Skeletal muscle satellite cell (primary cell): ENCODE data around the gene CNOT10.
A peak's percentile ranks its signal among the peaks of the same experiment; 100 is the strongest.
"Not testable (repeated sequence)": the region's sequence is repeated elsewhere in the genome, so short reads cannot be mapped to it uniquely, and the experiment has no call there.

ENCODE experiments used
- H3K27me3 ChIP-seq: 2 replicates; pipeline ENCODE4 v1.7.0; 2013; ENCODE audit warnings: low read length; ENCODE audit not compliant: control insufficient read depth, insufficient read depth
- H3K36me3 ChIP-seq: 2 replicates; pipeline ENCODE4 v1.7.0; 2013; ENCODE audit warnings: mild to moderate bottlenecking, control low read depth, low read length; ENCODE audit not compliant: insufficient read depth
- H3K4me1 ChIP-seq: 2 replicates; pipeline ENCODE4 v1.7.0; 2013; ENCODE audit warnings: low read length; ENCODE audit not compliant: control insufficient read depth, insufficient read depth
- H3K4me2 ChIP-seq: 2 replicates; pipeline ENCODE4 v1.7.0; 2013; ENCODE audit warnings: mild to moderate bottlenecking, low read length
- H3K4me3 ChIP-seq: 2 replicates; pipeline ENCODE4 v1.7.0; 2013; ENCODE audit warnings: low read length
- H3K9ac ChIP-seq: 2 replicates; pipeline ENCODE4 v1.7.0; 2013; ENCODE audit warnings: mild to moderate bottlenecking, low read depth, low read length, moderate library complexity
- H3K9me3 ChIP-seq: replicated peaks from 2 replicates; pipeline ENCODE4 v1.7.0; 2013; ENCODE audit warnings: mild to moderate bottlenecking, control low read depth, low read length

The CNOT10 gene

GRCh38 chr3:32664630-32665075, 20.3 kb upstream of the CNOT10 start:
- not testable (repeated sequence) for H3K4me1 ChIP-seq, H3K9me3 ChIP-seq, H3K4me3 ChIP-seq, H3K9ac ChIP-seq, H3K4me2 ChIP-seq, H3K36me3 ChIP-seq
- peaks cover 14% of the 10 kb centered on the region for H3K27me3 ChIP-seq

GRCh38 chr3:32667072-32667582, 17.9 kb upstream of the CNOT10 start:
- no peak overlapping the region for H3K9ac ChIP-seq
- no peaks in the 10 kb centered on the region for H3K9me3 ChIP-seq
- H3K36me3 ChIP-seq: no peaks in the 10 kb centered on the region
- no peak overlapping the region for H3K4me2 ChIP-seq
- no peak overlapping the region for H3K4me3 ChIP-seq
- no peaks in the 10 kb centered on the region for H3K4me1 ChIP-seq
- H3K27me3 ChIP-seq: peaks cover 33% of the 10 kb centered on the region

GRCh38 chr3:32669226-32669625, 15.8 kb upstream of the CNOT10 start:
- H3K4me3 ChIP-seq, H3K36me3 ChIP-seq, H3K4me1 ChIP-seq, H3K9me3 ChIP-seq, H3K4me2 ChIP-seq, H3K9ac ChIP-seq: not testable (repeated sequence)
- peaks cover 33% of the 10 kb centered on the region for H3K27me3 ChIP-seq

GRCh38 chr3:32673730-32674129, 11.3 kb upstream of the CNOT10 start:
- H3K4me3 ChIP-seq, H3K4me1 ChIP-seq, H3K9ac ChIP-seq, H3K4me2 ChIP-seq, H3K9me3 ChIP-seq, H3K36me3 ChIP-seq: not testable (repeated sequence)
- H3K27me3 ChIP-seq: peaks cover 36% of the 10 kb centered on the region

GRCh38 chr3:32675164-32675563, 9.8 kb upstream of the CNOT10 start:
- Histone ChIP-seq H3K4me1 (no peaks in the 10 kb centered on the region), H3K27me3 (peaks cover 29% of the 10 kb centered on the region), H3K9me3 (no peaks in the 10 kb centered on the region), H3K9ac (no peak overlapping the region), H3K4me2 (no peak overlapping the region), H3K4me3 (no peak overlapping the region), H3K36me3 (no peaks in the 10 kb centered on the region)

GRCh38 chr3:32675650-32676049, 9.3 kb upstream of the CNOT10 start:
- H3K4me3 ChIP-seq: no peak overlapping the region
- H3K36me3 ChIP-seq: no peaks in the 10 kb centered on the region
- H3K4me2 ChIP-seq: no peak overlapping the region
- no peaks in the 10 kb centered on the region for H3K4me1 ChIP-seq
- peaks cover 25% of the 10 kb centered on the region for H3K27me3 ChIP-seq
- H3K9ac ChIP-seq: no peak overlapping the region
- H3K9me3 ChIP-seq: no peaks in the 10 kb centered on the region

GRCh38 chr3:32681811-32682210, 3.2 kb upstream of the CNOT10 start:
- Histone ChIP-seq H3K27me3 (peaks cover 3% of the 10 kb centered on the region), H3K36me3 (no peaks in the 10 kb centered on the region), H3K9me3 (no peaks in the 10 kb centered on the region), H3K4me2 (no peak overlapping the region), H3K4me1 (peaks cover 4% of the 10 kb centered on the region), H3K9ac (no peak overlapping the region), H3K4me3 (no peak overlapping the region)

DNA sequence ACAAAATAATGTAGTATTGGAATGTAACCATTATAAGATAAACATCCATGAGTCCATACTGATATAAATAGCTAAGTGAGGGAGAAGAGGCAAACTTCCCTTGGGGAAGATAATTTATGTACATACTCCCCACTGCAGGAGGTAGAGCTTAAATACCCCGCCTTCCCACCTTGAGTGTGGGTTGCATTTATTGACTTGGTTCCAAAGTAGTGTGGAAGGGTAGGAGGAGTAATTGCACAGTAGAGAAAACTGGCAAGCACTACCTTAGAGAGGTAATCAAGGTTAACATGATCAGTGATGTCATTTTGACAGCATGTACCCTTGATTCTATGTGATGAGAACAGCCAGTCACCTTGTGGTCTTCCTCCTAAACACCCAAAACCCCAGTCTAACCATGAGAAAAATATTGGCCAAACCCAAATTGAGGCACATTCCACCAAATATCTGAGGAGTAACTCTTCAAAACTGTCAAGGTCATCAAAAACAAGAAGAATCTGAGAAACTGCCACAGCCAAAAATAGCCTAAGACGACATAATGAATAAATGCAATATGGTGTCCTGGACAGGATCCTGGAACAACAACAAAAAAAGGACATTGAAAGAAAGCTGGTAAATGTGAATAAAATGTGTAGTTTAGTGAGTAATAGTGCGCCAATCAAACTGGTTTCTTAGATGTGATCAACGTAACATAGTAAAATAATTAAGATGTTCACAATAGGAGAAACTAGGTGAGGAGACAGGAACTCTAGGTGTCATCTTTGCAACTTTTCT, 774 bp upstream of the CNOT10 start:
- Histone ChIP-seq H3K9me3 (no peaks in the 10 kb centered on the region), H3K4me1 (peaks cover 8% of the 10 kb centered on the region), H3K9ac (peak overlapping the region; percentile 82), H3K27me3 (peaks cover 3% of the 10 kb centered on the region), H3K4me3 (peak overlapping the region; percentile 90), H3K4me2 (peak overlapping the region; percentile 79), H3K36me3 (peaks cover 5% of the 10 kb centered on the region)

- Histone ChIP-seq H3K4me3 (peak overlapping the region; percentile 90), H3K4me2 (peak overlapping the region; percentile 79), H3K9me3 (no peaks in the 10 kb centered on the region), H3K36me3 (peaks cover 5% of the 10 kb centered on the region), H3K9ac (peak overlapping the region; percentile 82), H3K4me1 (peaks cover 8% of the 10 kb centered on the region), H3K27me3 (no peaks in the 10 kb centered on the region)
These were observed 676 bp downstream of the CNOT10 start for GRCh38 chr3:32685543-32686185.

GRCh38 chr3:32686713-32687112, 1.7 kb downstream of the CNOT10 start:
- Histone ChIP-seq H3K9me3 (no peaks in the 10 kb centered on the region), H3K27me3 (no peaks in the 10 kb centered on the region), H3K9ac (no peak overlapping the region), H3K4me2 (peak overlapping the region; percentile 79), H3K36me3 (peaks cover 5% of the 10 kb centered on the region), H3K4me3 (peak overlapping the region; percentile 11), H3K4me1 (peaks cover 8% of the 10 kb centered on the region)

DNA sequence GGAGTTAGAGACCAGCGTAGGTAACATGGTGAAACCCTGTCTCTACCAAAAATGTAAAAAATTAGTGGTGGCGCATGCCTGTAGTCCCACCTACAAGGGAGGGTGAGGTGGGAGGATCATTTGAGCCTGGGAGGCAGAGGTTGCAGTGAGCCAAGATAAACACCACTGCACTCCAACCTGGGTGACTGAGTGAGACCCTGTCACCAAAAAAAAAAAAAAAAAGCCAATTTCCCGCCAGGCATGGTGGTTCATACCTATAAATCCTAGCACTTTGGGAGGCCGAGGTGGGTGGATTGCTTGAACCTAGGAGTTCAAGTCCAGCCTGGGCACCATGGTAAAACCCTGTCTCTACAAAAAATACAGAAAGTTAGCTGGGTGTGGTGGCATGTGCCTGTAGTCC, 6.9 kb downstream of the CNOT10 start:
- no peak overlapping the region for H3K4me3 ChIP-seq

More for the DNA sequence above, 6.9 kb downstream of the CNOT10 start:
- no peaks in the 10 kb centered on the region for H3K27me3 ChIP-seq
- H3K9ac ChIP-seq: no peak overlapping the region
- peaks cover 3% of the 10 kb centered on the region for H3K4me1 ChIP-seq
- no peak overlapping the region for H3K4me2 ChIP-seq
- peaks cover 5% of the 10 kb centered on the region for H3K36me3 ChIP-seq
- H3K9me3 ChIP-seq: no peaks in the 10 kb centered on the region
